ENCODE measurements around the gene PDE4A. TPM values are rescaled to one million over a fixed set of nuclear protein-coding genes. Genes with fewer than 3 reads are reported as not detected.

PDE4A gene
- total and polyA plus RNA-seq, 4 donors = 10.3 to 23.6 (median 12.8) TPM

- no peak within 1 kb of the TSS for H3K4me3 ChIP-seq
- peaks cover 19 to 69% (median 54%) of the 10 kb centered on the region in 3 donors for H3K27me3 ChIP-seq (ENCODE audit: control insufficient read depth in 3 of 3, insufficient read depth in 3 of 3, low read length in 2 of 3)
- DNase-seq (no peak), ATAC-seq (ENCODE audit: insufficient read depth, low FRiP score) (no peak)
- 2% methylated on average over 23 to 39 of the region's 39 CpGs for WGBS, 2 donors
- H3K4me1 ChIP-seq (ENCODE audit: control insufficient read depth in 5 of 5, insufficient read depth in 5 of 5, low read length in 5 of 5) = peaks cover 0 to 14% (median 4%) of the 10 kb centered on the region in 5 donors
- H3K9ac ChIP-seq (ENCODE audit: insufficient read depth in 1 of 2, low read length in 2 of 2) = no peak within 1 kb of the TSS
- no peak for TF ChIP-seq CTCF (IDR thresholded peaks at IDR 0.05; ENCODE audit: control extremely low read depth, extremely low read depth)
- no peaks in the 10 kb centered on the region for H3K36me3 ChIP-seq (ENCODE audit: control insufficient read depth in 4 of 4, insufficient read depth in 4 of 4, low read length in 4 of 4)
- peaks cover 0 to 7% (median 0%) of the 10 kb centered on the region in 4 donors for H3K9me3 ChIP-seq (ENCODE audit: control insufficient read depth in 4 of 4, insufficient read depth in 3 of 4, low read length in 3 of 4)
- H3K27ac ChIP-seq (ENCODE audit: low read depth in 1 of 2, low read length in 1 of 2) = no peak within 1 kb of the TSS
Measured at GRCh38 chr19:10517361-10517759, 97.0 kb downstream of the PDE4A start, which contains the start of gene S1PR5. Gene S1PR5 (minus strand): TSS chr19:10517447. CDS start chr19:10515011, 2,436 bp downstream.

- TF ChIP-seq CTCF (IDR thresholded peaks at IDR 0.05; ENCODE audit: control extremely low read depth, extremely low read depth) = no peak
- Histone ChIP-seq H3K9ac (ENCODE audit: insufficient read depth in 1 of 2, low read length in 2 of 2) (no peak overlapping the region), H3K36me3 (ENCODE audit: control insufficient read depth in 4 of 4, insufficient read depth in 4 of 4, low read length in 4 of 4) (no peaks in the 10 kb centered on the region), H3K4me1 (ENCODE audit: control insufficient read depth in 5 of 5, insufficient read depth in 5 of 5, low read length in 5 of 5) (peaks cover 0 to 14% (median 4%) of the 10 kb centered on the region in 5 donors), H3K27ac (ENCODE audit: low read depth in 1 of 2, low read length in 1 of 2) (no peak overlapping the region), H3K27me3 (ENCODE audit: control insufficient read depth in 3 of 3, insufficient read depth in 3 of 3, low read length in 2 of 3) (peaks cover 19 to 63% (median 50%) of the 10 kb centered on the region in 3 donors), H3K9me3 (ENCODE audit: control insufficient read depth in 4 of 4, insufficient read depth in 3 of 4, low read length in 3 of 4) (peaks cover 0 to 7% (median 0%) of the 10 kb centered on the region in 4 donors), H3K4me3 (no peak overlapping the region)
- DNase-seq (peak in 1 of 3 donors; percentile 21), ATAC-seq (ENCODE audit: insufficient read depth, low FRiP score) (no peak)
- 1 to 3% methylated on average over 25 to 27 of the region's 27 CpGs for WGBS, 2 donors
Measured at GRCh38 chr19:10517760-10518443, 97.6 kb downstream of the PDE4A start.

- 12 to 18% methylated on average over 33 of the region's 33 CpGs for WGBS, 2 donors
- H3K4me3 ChIP-seq = no peak overlapping the region
- H3K27ac ChIP-seq (ENCODE audit: low read depth in 1 of 2, low read length in 1 of 2) = no peak overlapping the region
- H3K9me3 ChIP-seq (ENCODE audit: control insufficient read depth in 4 of 4, insufficient read depth in 3 of 4, low read length in 3 of 4) = peaks cover 0 to 7% (median 0%) of the 10 kb centered on the region in 4 donors
- no peak for ATAC-seq (ENCODE audit: insufficient read depth, low FRiP score)
- H3K27me3 ChIP-seq (ENCODE audit: control insufficient read depth in 3 of 3, insufficient read depth in 3 of 3, low read length in 2 of 3) = peaks cover 17 to 55% (median 45%) of the 10 kb centered on the region in 3 donors
- no peak for TF ChIP-seq CTCF (IDR thresholded peaks at IDR 0.05; ENCODE audit: control extremely low read depth, extremely low read depth)
- no peak overlapping the region for H3K9ac ChIP-seq (ENCODE audit: insufficient read depth in 1 of 2, low read length in 2 of 2)
- no peak for DNase-seq
- peaks cover 0 to 14% (median 4%) of the 10 kb centered on the region in 5 donors for H3K4me1 ChIP-seq (ENCODE audit: control insufficient read depth in 5 of 5, insufficient read depth in 5 of 5, low read length in 5 of 5)
- H3K36me3 ChIP-seq (ENCODE audit: control insufficient read depth in 4 of 4, insufficient read depth in 4 of 4, low read length in 4 of 4) = no peaks in the 10 kb centered on the region
Measured at GRCh38 chr19:10518444-10519361, 98.4 kb downstream of the PDE4A start.

Other genes with a start within 250 kb of the PDE4A start
- gene DNMT1, start 225.6 kb upstream of the PDE4A start, total RNA-seq = 10 to 100 TPM; 44.0 to 85.7 TPM
- 10 to 100 TPM; 32.8 to 46.5 TPM for gene DNMT1, start 225.6 kb upstream of the PDE4A start, polyA plus RNA-seq
- 10 to 100 TPM; 15.2 to 32.1 TPM for gene S1PR2, start 189.2 kb upstream of the PDE4A start, total RNA-seq
- 10 to 100 TPM in 1 of 2 donors, 1 to 10 TPM in 1; 6.5 to 10.9 TPM for gene S1PR2, start 189.2 kb upstream of the PDE4A start, polyA plus RNA-seq
- gene MRPL4, start 168.3 kb upstream of the PDE4A start, total RNA-seq = 10 to 100 TPM; 16.6 to 61.9 TPM
- 10 to 100 TPM; 33.8 to 64.8 TPM for gene MRPL4, start 168.3 kb upstream of the PDE4A start, polyA plus RNA-seq
- 100 to 1,000 TPM; 179 to 191 TPM for gene ICAM1, start 149.4 kb upstream of the PDE4A start, total RNA-seq
- gene ICAM1, start 149.4 kb upstream of the PDE4A start, polyA plus RNA-seq = 100 to 1,000 TPM in 1 of 2 donors, 10 to 100 TPM in 1; 88.4 to 391 TPM
- 10 to 100 TPM in 1 of 2 donors, 1 to 10 TPM in 1; 8.2 to 38.8 TPM for gene ICAM4, start 133.6 kb upstream of the PDE4A start, total RNA-seq
- 1 to 10 TPM; 4.6 to 8.0 TPM for gene ICAM4, start 133.6 kb upstream of the PDE4A start, polyA plus RNA-seq
- 10 to 100 TPM; 22.2 to 32.1 TPM for gene ICAM5, start 130.6 kb upstream of the PDE4A start, total RNA-seq
- gene ICAM5, start 130.6 kb upstream of the PDE4A start, polyA plus RNA-seq = 10 to 100 TPM in 1 of 2 donors, 1 to 10 TPM in 1; 4.1 to 15.0 TPM
- gene ZGLP1, start 110.7 kb upstream of the PDE4A start, total RNA-seq = 1 to 10 TPM; 3.7 to 5.1 TPM
- gene ZGLP1, start 110.7 kb upstream of the PDE4A start, polyA plus RNA-seq = 1 to 10 TPM; 3.0 to 6.7 TPM
- gene FDX2, start 104.5 kb upstream of the PDE4A start, total RNA-seq = 10 to 100 TPM in 1 of 2 donors, 1 to 10 TPM in 1; 9.6 to 20.9 TPM
- 10 to 100 TPM; 21.4 to 38.4 TPM for gene FDX2, start 104.5 kb upstream of the PDE4A start, polyA plus RNA-seq
- 10 to 100 TPM; 21.1 to 46.1 TPM for gene RAVER1, start 87.0 kb upstream of the PDE4A start, total RNA-seq
- gene RAVER1, start 87.0 kb upstream of the PDE4A start, polyA plus RNA-seq = 10 to 100 TPM; 10.5 to 17.7 TPM
- 10 to 100 TPM; 12.1 to 25.5 TPM for gene ICAM3, start 80.9 kb upstream of the PDE4A start, total RNA-seq
- gene ICAM3, start 80.9 kb upstream of the PDE4A start, polyA plus RNA-seq = 10 to 100 TPM in 1 of 2 donors, 1 to 10 TPM in 1; 8.1 to 56.1 TPM
- 100 to 1,000 TPM; 102 to 175 TPM for gene TYK2, start 40.0 kb upstream of the PDE4A start, total RNA-seq
- 100 to 1,000 TPM; 137 to 162 TPM for gene TYK2, start 40.0 kb upstream of the PDE4A start, polyA plus RNA-seq
- 100 to 1,000 TPM; 110 to 156 TPM for gene CDC37, start 17.0 kb upstream of the PDE4A start, total RNA-seq
- gene CDC37, start 17.0 kb upstream of the PDE4A start, polyA plus RNA-seq = 100 to 1,000 TPM; 223 to 294 TPM
- gene KEAP1, start 82.8 kb downstream of the PDE4A start, total RNA-seq = 10 to 100 TPM; 44.8 to 73.5 TPM
- gene KEAP1, start 82.8 kb downstream of the PDE4A start, polyA plus RNA-seq = 10 to 100 TPM; 51.0 to 69.5 TPM
- gene S1PR5, start 96.9 kb downstream of the PDE4A start, total RNA-seq = 1 to 10 TPM in 1 of 2 donors, under 1 TPM in 1; 0.26 to 1.2 TPM
- gene S1PR5, start 96.9 kb downstream of the PDE4A start, polyA plus RNA-seq = 1 to 10 TPM in 1 of 2 donors, under 1 TPM in 1; 0.55 to 1.4 TPM
- 10 to 100 TPM; 13.4 to 34.0 TPM for gene ATG4D, start 123.4 kb downstream of the PDE4A start, total RNA-seq
- gene ATG4D, start 123.4 kb downstream of the PDE4A start, polyA plus RNA-seq = 10 to 100 TPM; 26.0 to 28.8 TPM
- gene KRI1, start 145.5 kb downstream of the PDE4A start, total RNA-seq = 10 to 100 TPM; 12.8 to 26.0 TPM
- gene KRI1, start 145.5 kb downstream of the PDE4A start, polyA plus RNA-seq = 10 to 100 TPM; 16.6 to 21.5 TPM
- 10 to 100 TPM; 12.5 to 14.3 TPM for gene CDKN2D, start 148.4 kb downstream of the PDE4A start, total RNA-seq
- gene CDKN2D, start 148.4 kb downstream of the PDE4A start, polyA plus RNA-seq = 10 to 100 TPM; 13.5 to 74.9 TPM
- 10 to 100 TPM; 40.2 to 57.6 TPM for gene AP1M2, start 166.8 kb downstream of the PDE4A start, total RNA-seq
- 10 to 100 TPM; 31.6 to 70.9 TPM for gene AP1M2, start 166.8 kb downstream of the PDE4A start, polyA plus RNA-seq
- 100 to 1,000 TPM; 115 to 173 TPM for gene SLC44A2, start 205.0 kb downstream of the PDE4A start, total RNA-seq
- 100 to 1,000 TPM in 1 of 2 donors, 10 to 100 TPM in 1; 83.6 to 122 TPM for gene SLC44A2, start 205.0 kb downstream of the PDE4A start, polyA plus RNA-seq
- 100 to 1,000 TPM; 146 to 225 TPM for gene ILF3, start 233.8 kb downstream of the PDE4A start, total RNA-seq
- gene ILF3, start 233.8 kb downstream of the PDE4A start, polyA plus RNA-seq = 100 to 1,000 TPM; 105 to 117 TPM

All from lung (tissue), 12 donors.